SU-DHL-6 (cell line): ENCODE data around the gene RBMS1.
A peak's percentile ranks its signal among the peaks of the same experiment; 100 is the strongest.

ENCODE experiments used
- H2AFZ ChIP-seq: fragments of 200-600 bp; sonication (generic); 2 replicates; pipeline ENCODE4 v1.6.1; 2014; ENCODE audit warnings: low read depth, mild to moderate bottlenecking, moderate library complexity, mixed read lengths, antibody characterized with exemption, low read length; ENCODE audit not compliant: severe bottlenecking
- H3F3A ChIP-seq: fragments of 200-600 bp; shearing (Covaris generic); 2 replicates; pipeline ENCODE4 v1.6.0; 2016; ENCODE audit warnings: antibody characterized with exemption, mild to moderate bottlenecking; ENCODE audit not compliant: insufficient read depth
- H3K27ac ChIP-seq: fragments of 200-600 bp; sonication (generic); 2 replicates; pipeline ENCODE4 v1.5.1; 2016; ENCODE audit warnings: low read depth, mild to moderate bottlenecking, low read length, moderate library complexity, mixed read lengths
- H3K27me3 ChIP-seq: fragments of 200-600 bp; sonication (generic), shearing (Covaris generic); 2 replicates; pipeline ENCODE4 v1.6.0; 2014; ENCODE audit warnings: mild to moderate bottlenecking, low read length
- H3K36me3 ChIP-seq: fragments of 200-600 bp; sonication (generic); 2 replicates; pipeline ENCODE4 v1.6.1; 2014; ENCODE audit warnings: mild to moderate bottlenecking, low read length, mixed read lengths
- H3K4me2 ChIP-seq: fragments of 300-600, 200-600 bp; shearing (Covaris generic), sonication (generic); 2 replicates; pipeline ENCODE4 v1.6.0; 2014; ENCODE audit warnings: low read length, low read depth, mild to moderate bottlenecking; ENCODE audit not compliant: poor library complexity, severe bottlenecking
- H3K4me3 ChIP-seq: fragments of 200-600 bp; sonication (generic); 2 replicates; pipeline ENCODE4 v1.5.1; 2014; ENCODE audit warnings: antibody characterized with exemption, low read length, mild to moderate bottlenecking, mixed read lengths; ENCODE audit not compliant: insufficient read depth, poor library complexity, severe bottlenecking
- H3K79me2 ChIP-seq: fragments of 200-600 bp; sonication (generic); 2 replicates; pipeline ENCODE4 v1.6.1; 2014; ENCODE audit warnings: mild to moderate bottlenecking, low read length, moderate library complexity; ENCODE audit not compliant: insufficient read depth
- H3K9ac ChIP-seq: fragments of 200-600 bp; sonication (generic); 2 replicates; pipeline ENCODE4 v1.7.0; 2014; ENCODE audit warnings: mild to moderate bottlenecking, low read length
- H3K9me2 ChIP-seq: fragments of 200-600 bp; sonication (generic); replicated peaks from 2 replicates; pipeline ENCODE4 v1.6.1; 2014; ENCODE audit warnings: low read length; ENCODE audit not compliant: insufficient read depth
- H3K9me3 ChIP-seq: fragments of 200-600 bp; sonication (generic); 2 replicates; pipeline ENCODE4 v1.6.1; 2014; ENCODE audit warnings: low read length, mixed read lengths; ENCODE audit not compliant: insufficient read depth
- H4K20me1 ChIP-seq: fragments of 200-600 bp; sonication (generic); 2 replicates; pipeline ENCODE4 v1.6.1; 2014; ENCODE audit warnings: low read depth, mild to moderate bottlenecking, antibody characterized with exemption, low read length, moderate library complexity, mixed read lengths
- EZH2phosphoT487 ChIP-seq: fragments of 200-600 bp; sonication (generic), shearing (Covaris generic); conservative IDR thresholded peaks from 2 replicates; pipeline ENCODE4 v1.6.1; 2018; ENCODE audit warnings: mild to moderate bottlenecking, antibody characterized with exemption, low read length, moderate library complexity, mixed read lengths
- TF ChIP-seq, protein P1 (sequence below): fragments of 200-600 bp; sonication (generic); IDR thresholded peaks from one replicate; pipeline ENCODE4 v1.5.1; 2017; ENCODE audit warnings: antibody characterized with exemption, mild to moderate bottlenecking, low read length, moderate library complexity; ENCODE audit not compliant: insufficient read depth, poor library complexity, severe bottlenecking

The RBMS1 gene

DNA sequence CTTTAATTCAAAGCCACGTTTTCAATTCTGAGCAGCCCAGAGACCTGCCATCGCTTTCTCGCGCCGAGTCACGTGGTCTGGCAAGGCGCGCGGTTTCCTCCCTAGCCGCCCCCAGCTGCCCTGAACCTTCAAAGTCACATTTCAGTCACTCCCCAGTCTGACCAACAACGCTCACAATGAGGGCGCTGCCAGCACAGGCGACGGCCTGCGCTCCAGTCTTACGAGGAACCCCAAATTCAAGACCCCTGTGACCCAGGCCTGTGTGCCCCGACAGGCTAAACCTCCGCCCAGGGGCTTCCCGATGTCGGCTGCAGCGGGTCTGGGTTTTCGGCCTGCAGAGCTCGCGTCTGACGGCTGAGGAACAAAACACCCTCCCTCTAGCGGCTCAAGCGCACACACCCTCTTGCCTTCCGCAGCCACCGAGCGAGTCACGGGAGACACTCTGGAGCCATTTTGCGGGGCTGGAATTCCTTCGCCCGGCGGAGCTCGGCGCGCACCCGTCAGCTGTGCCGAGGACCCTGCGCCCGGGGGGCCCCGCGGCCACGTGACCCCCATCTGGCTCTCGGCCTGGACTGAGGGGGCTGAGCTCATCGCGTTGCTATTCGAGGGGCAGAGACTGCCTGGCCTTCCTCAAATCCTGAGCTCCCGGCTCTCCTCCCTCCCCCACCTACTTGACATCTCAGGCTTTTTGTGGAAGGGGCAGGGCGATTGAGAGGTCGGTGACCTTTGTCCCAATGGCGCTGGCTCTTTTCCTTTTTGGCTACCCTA, 223.6 kb downstream of the RBMS1 start:
- Histone ChIP-seq H3K79me2 (no peaks in the 10 kb centered on the region), H3K36me3 (no peaks in the 10 kb centered on the region), H3K9me3 (no peaks in the 10 kb centered on the region), H4K20me1 (no peaks in the 10 kb centered on the region), H3K9me2 (no peaks in the 10 kb centered on the region), H3K27me3 (no peaks in the 10 kb centered on the region), H3K9ac (peak overlapping the region; percentile 20; the same call in 1 of the 2 replicates), H3K27ac (no peak overlapping the region), H2AFZ (peak overlapping the region; percentile 50), H3F3A (no peaks in the 10 kb centered on the region), H3K4me2 (peak overlapping the region; percentile 53), H3K4me3 (peak overlapping the region; percentile 13)
- TF ChIP-seq EZH2phosphoT487 = no peak
- TF ChIP-seq, protein P1, sequence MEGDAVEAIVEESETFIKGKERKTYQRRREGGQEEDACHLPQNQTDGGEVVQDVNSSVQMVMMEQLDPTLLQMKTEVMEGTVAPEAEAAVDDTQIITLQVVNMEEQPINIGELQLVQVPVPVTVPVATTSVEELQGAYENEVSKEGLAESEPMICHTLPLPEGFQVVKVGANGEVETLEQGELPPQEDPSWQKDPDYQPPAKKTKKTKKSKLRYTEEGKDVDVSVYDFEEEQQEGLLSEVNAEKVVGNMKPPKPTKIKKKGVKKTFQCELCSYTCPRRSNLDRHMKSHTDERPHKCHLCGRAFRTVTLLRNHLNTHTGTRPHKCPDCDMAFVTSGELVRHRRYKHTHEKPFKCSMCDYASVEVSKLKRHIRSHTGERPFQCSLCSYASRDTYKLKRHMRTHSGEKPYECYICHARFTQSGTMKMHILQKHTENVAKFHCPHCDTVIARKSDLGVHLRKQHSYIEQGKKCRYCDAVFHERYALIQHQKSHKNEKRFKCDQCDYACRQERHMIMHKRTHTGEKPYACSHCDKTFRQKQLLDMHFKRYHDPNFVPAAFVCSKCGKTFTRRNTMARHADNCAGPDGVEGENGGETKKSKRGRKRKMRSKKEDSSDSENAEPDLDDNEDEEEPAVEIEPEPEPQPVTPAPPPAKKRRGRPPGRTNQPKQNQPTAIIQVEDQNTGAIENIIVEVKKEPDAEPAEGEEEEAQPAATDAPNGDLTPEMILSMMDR = no peak

DNA sequence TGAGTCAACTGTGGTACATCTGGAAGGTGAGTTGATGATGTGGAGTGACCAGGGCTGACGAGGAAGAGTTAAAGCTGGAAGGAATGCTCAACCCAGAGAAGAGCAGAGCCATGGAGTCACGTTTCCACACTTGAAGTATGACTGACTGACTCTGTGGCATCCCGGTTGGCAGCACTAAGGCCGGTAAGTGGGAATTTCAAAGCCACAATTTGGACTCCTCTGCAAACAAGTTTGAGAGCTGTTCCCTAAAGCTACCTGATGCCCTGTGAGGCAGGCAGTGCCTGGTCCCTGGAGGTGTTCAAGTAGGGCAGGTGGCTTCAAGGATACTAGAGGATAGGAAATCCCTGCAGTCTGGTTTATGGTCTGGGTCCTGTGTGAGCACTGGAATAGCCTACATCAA, 224.2 kb downstream of the RBMS1 start:
- H3K9me3 ChIP-seq = no peaks in the 10 kb centered on the region
- no peaks in the 10 kb centered on the region for H3K27me3 ChIP-seq
- no peaks in the 10 kb centered on the region for H3K79me2 ChIP-seq
- H3K27ac ChIP-seq = no peak overlapping the region
- no peaks in the 10 kb centered on the region for H3K36me3 ChIP-seq
- TF ChIP-seq EZH2phosphoT487 = no peak
- TF ChIP-seq, protein P1 = no peak
- H3K9ac ChIP-seq = peak overlapping the region; percentile 20; the same call in 1 of the 2 replicates
- peak overlapping the region; percentile 50 for H2AFZ ChIP-seq
- H3K9me2 ChIP-seq = no peaks in the 10 kb centered on the region
- peak overlapping the region; percentile 53 for H3K4me2 ChIP-seq
- H3F3A ChIP-seq = no peaks in the 10 kb centered on the region
- peak overlapping the region; percentile 13 for H3K4me3 ChIP-seq
- H4K20me1 ChIP-seq = no peaks in the 10 kb centered on the region

DNA sequence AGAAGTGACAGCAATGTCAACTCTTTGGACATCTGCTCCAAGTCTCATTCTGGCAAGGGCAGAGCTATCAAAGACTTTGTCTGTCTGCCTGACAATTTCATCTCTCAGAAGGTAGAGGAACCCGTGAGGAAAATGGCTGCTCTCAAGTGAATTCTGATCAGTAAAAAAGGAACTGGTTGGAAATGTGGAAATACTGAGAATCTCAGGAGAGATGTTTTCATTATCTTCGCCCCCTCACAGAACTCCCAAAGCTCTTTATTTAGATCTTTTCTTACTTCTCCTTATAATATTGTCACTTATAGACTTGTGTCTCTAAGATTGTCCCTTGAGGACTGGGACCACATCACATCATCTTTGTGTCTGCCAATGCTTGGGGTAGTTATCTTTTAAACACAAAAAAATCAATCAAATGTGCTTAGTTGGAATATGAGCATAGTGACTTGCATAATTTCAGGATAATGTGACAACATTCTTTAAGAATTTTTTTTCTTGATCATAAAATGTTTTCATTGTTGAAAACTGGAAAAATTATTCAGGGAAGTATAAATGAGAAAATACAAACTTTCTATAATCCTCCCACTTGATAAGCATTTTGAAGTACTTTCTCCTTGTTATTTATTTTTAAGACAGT, 225.3 kb downstream of the RBMS1 start:
- Histone ChIP-seq H3F3A (no peaks in the 10 kb centered on the region), H4K20me1 (no peaks in the 10 kb centered on the region)

More for the DNA sequence above, 225.3 kb downstream of the RBMS1 start:
- Histone ChIP-seq H3K27ac (no peak overlapping the region), H3K9me2 (no peaks in the 10 kb centered on the region), H3K79me2 (no peaks in the 10 kb centered on the region), H3K9ac (no peak overlapping the region), H3K9me3 (no peaks in the 10 kb centered on the region), H3K36me3 (no peaks in the 10 kb centered on the region), H3K4me2 (no peak overlapping the region), H2AFZ (no peak overlapping the region), H3K27me3 (no peaks in the 10 kb centered on the region), H3K4me3 (no peak overlapping the region)
- TF ChIP-seq, protein P1 = no peak
- TF ChIP-seq EZH2phosphoT487 = no peak
